Skeletal muscle cell (primary cell): ENCODE measurements around the gene BPIFA2.
"Not testable (repeated sequence)": the region's sequence is repeated elsewhere in the genome, so short reads cannot be mapped to it uniquely, and the experiment has no call there.

Experiments
- DNase-seq: peaks from one replicate; pipeline ENCODE4 v3.0.0-alpha.2; 2010; ENCODE audit warnings: low read depth
- H3K4me3 ChIP-seq: 2 replicates; pipeline ENCODE4 v1.5.1; 2011; ENCODE audit warnings: low read depth, mild to moderate bottlenecking, control low read depth, low read length, moderate library complexity

The BPIFA2 gene

GRCh38 chr20:33158637-33159385 is 9.1 kb upstream of the BPIFA2 start:
- DNase-seq = no peak
- no peak overlapping the region for H3K4me3 ChIP-seq

- H3K4me3 ChIP-seq = no peak overlapping the region
- DNase-seq = no peak
Measured at GRCh38 chr20:33159713-33160112, 8.2 kb upstream of the BPIFA2 start.

- DNase-seq = no peak
- no peak overlapping the region for H3K4me3 ChIP-seq
Measured at GRCh38 chr20:33160681-33161080, 7.3 kb upstream of the BPIFA2 start.

GRCh38 chr20:33162313-33162712 is 5.6 kb upstream of the BPIFA2 start:
- no peak overlapping the region for H3K4me3 ChIP-seq
- no peak for DNase-seq

GRCh38 chr20:33162753-33163152 is 5.2 kb upstream of the BPIFA2 start:
- no peak for DNase-seq
- H3K4me3 ChIP-seq = no peak overlapping the region

GRCh38 chr20:33163856-33164762 is 3.9 kb upstream of the BPIFA2 start:
- no peak overlapping the region for H3K4me3 ChIP-seq
- DNase-seq = no peak

GRCh38 chr20:33164763-33165095 is 3.2 kb upstream of the BPIFA2 start:
- no peak for DNase-seq

GRCh38 chr20:33165416-33166055 is 2.4 kb upstream of the BPIFA2 start:
- DNase-seq = no peak
- no peak overlapping the region for H3K4me3 ChIP-seq

More at GRCh38 chr20:33164763-33165095, 3.2 kb upstream of the BPIFA2 start:
- H3K4me3 ChIP-seq = no peak overlapping the region

GRCh38 chr20:33166533-33167113 is 1.3 kb upstream of the BPIFA2 start:
- DNase-seq = no peak
- no peak overlapping the region for H3K4me3 ChIP-seq

- no peak for DNase-seq
- no peak overlapping the region for H3K4me3 ChIP-seq
Measured at GRCh38 chr20:33169176-33169794, 1.3 kb downstream of the BPIFA2 start.

GRCh38 chr20:33172781-33173180 is 4.8 kb downstream of the BPIFA2 start:
- no peak for DNase-seq
- no peak overlapping the region for H3K4me3 ChIP-seq

- DNase-seq = no peak
Measured at GRCh38 chr20:33175123-33175522, 7.2 kb downstream of the BPIFA2 start.

GRCh38 chr20:33176101-33176500 is 8.1 kb downstream of the BPIFA2 start:
- no peak overlapping the region for H3K4me3 ChIP-seq
- DNase-seq = no peak

More at GRCh38 chr20:33175123-33175522, 7.2 kb downstream of the BPIFA2 start:
- no peak overlapping the region for H3K4me3 ChIP-seq

- no peak overlapping the region for H3K4me3 ChIP-seq
- DNase-seq = no peak
Measured at GRCh38 chr20:33177866-33178265, 9.9 kb downstream of the BPIFA2 start.

- H3K4me3 ChIP-seq = no peak overlapping the region
- DNase-seq = no peak
Measured at GRCh38 chr20:33178726-33179125, 10.8 kb downstream of the BPIFA2 start.

GRCh38 chr20:33180169-33180568 is 12.2 kb downstream of the BPIFA2 start:
- no peak for DNase-seq
- no peak overlapping the region for H3K4me3 ChIP-seq

GRCh38 chr20:33181482-33182093 is 13.6 kb downstream of the BPIFA2 start:
- no peak overlapping the region for H3K4me3 ChIP-seq
- DNase-seq = no peak

GRCh38 chr20:33183312-33183711 is 15.4 kb downstream of the BPIFA2 start:
- no peak overlapping the region for H3K4me3 ChIP-seq
- DNase-seq = no peak

GRCh38 chr20:33185031-33185590 is 17.2 kb downstream of the BPIFA2 start:
- DNase-seq, H3K4me3 ChIP-seq: not testable (repeated sequence)
